ENCODE measurements around the gene AFF3. TPM values are rescaled to one million over a fixed set of nuclear protein-coding genes. Genes with fewer than 3 reads are reported as not detected.

The AFF3 gene
- total and polyA plus RNA-seq, 10 of the 15 experiments (the other 5 are each of a cell fraction or from before 2014, with no cell fraction given) = 0.26 to 5.5 (median 3.0) TPM

DNA sequence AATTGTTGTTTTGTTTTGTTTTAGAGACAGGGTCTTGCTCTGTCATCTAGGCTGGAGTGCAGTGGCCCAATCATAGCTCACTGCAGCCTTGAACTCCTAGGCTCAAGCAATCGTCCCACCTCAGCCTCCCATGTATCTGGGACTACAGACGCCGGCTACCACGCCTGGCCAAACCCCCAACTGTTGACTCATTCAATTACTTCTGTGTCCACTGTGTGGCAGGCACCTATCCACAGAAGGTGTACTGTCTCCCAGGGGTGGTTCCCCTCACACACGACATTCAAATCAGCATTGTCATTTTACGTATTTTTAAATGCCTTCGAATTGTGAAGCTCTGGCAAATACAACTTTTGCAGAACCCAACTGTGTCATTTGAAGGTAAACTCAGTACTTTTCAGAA is 464.6 kb downstream of the AFF3 start:
- Histone ChIP-seq H3K27ac (ENCODE audit: control insufficient read depth, insufficient read depth) (no peak overlapping the region), H3K4me1 (ENCODE audit: control insufficient read depth, insufficient read depth, low read length) (no peaks in the 10 kb centered on the region), H3K27me3 (replicated peaks in 1 of 2; ENCODE audit: control insufficient read depth in 2 of 2, insufficient read depth in 2 of 2, low read length in 1 of 2) (no peaks in the 10 kb centered on the region; a peak in 1 of 4 replicates), H3K9ac (ENCODE audit: control insufficient read depth, insufficient read depth, low read length) (no peak overlapping the region), H3K79me2 (ENCODE audit: control insufficient read depth, insufficient read depth, low read length) (no peaks in the 10 kb centered on the region), H2AFZ (ENCODE audit: control insufficient read depth, low read depth, low read length) (no peak overlapping the region), H3K36me3 (ENCODE audit: control insufficient read depth in 2 of 2, insufficient read depth in 2 of 2, low read length in 1 of 2) (no peaks in the 10 kb centered on the region), H4K20me1 (ENCODE audit: control insufficient read depth, insufficient read depth) (no peaks in the 10 kb centered on the region), H3K9me3 (replicated peaks; ENCODE audit: control insufficient read depth, insufficient read depth, low read length) (no peaks in the 10 kb centered on the region), H3K4me2 (ENCODE audit: control insufficient read depth, insufficient read depth) (no peak overlapping the region), H3K4me3 (no peak overlapping the region)
- no peak for FAIRE-seq
- ChIA-PET SMC1A (ENCODE audit: uncharacterized antibody, unreplicated experiment) (no interaction called here), RAD21 (ENCODE audit: unreplicated experiment) (no interaction called here), POLR2A (no interaction called here), CTCF (interaction anchor here (0.9 kb wide), 1 partner anchor 118 kb away, joined by 3 read pairs; no protein-coding TSS in a partner anchor)
- in situ Hi-C loops (cut with MboI) (no loop called here), intact Hi-C loops (cut with micrococcal nuclease; ENCODE audit: unreplicated experiment) (no loop called here)
- ATAC-seq = peak; percentile 46; the same call in 2 of the 3 replicates
- BruUV-seq (replicated peaks) = no TSS peak
- WGBS (ENCODE audit: insufficient coverage, insufficient replicate concordance, low lambda C conversion rate, missing lambda C conversion rate) = 2% methylated on average over 7 of the region's 7 CpGs
- DNase-seq (ENCODE audit: low read depth, low spot score) = no peak
- TF ChIP-seq, protein P1, sequence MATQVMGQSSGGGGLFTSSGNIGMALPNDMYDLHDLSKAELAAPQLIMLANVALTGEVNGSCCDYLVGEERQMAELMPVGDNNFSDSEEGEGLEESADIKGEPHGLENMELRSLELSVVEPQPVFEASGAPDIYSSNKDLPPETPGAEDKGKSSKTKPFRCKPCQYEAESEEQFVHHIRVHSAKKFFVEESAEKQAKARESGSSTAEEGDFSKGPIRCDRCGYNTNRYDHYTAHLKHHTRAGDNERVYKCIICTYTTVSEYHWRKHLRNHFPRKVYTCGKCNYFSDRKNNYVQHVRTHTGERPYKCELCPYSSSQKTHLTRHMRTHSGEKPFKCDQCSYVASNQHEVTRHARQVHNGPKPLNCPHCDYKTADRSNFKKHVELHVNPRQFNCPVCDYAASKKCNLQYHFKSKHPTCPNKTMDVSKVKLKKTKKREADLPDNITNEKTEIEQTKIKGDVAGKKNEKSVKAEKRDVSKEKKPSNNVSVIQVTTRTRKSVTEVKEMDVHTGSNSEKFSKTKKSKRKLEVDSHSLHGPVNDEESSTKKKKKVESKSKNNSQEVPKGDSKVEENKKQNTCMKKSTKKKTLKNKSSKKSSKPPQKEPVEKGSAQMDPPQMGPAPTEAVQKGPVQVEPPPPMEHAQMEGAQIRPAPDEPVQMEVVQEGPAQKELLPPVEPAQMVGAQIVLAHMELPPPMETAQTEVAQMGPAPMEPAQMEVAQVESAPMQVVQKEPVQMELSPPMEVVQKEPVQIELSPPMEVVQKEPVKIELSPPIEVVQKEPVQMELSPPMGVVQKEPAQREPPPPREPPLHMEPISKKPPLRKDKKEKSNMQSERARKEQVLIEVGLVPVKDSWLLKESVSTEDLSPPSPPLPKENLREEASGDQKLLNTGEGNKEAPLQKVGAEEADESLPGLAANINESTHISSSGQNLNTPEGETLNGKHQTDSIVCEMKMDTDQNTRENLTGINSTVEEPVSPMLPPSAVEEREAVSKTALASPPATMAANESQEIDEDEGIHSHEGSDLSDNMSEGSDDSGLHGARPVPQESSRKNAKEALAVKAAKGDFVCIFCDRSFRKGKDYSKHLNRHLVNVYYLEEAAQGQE (IDR thresholded peaks at IDR 0.05; ENCODE audit: low read depth, low read length) = no peak
- no peak; the same call in 1 of the 2 replicates for TF ChIP-seq JUNB (IDR thresholded peaks at IDR 0.05)
- no peak for TF ChIP-seq MXI1 (IDR thresholded peaks at IDR 0.05; ENCODE audit: low read depth, low read length)
- TF ChIP-seq, protein P2, sequence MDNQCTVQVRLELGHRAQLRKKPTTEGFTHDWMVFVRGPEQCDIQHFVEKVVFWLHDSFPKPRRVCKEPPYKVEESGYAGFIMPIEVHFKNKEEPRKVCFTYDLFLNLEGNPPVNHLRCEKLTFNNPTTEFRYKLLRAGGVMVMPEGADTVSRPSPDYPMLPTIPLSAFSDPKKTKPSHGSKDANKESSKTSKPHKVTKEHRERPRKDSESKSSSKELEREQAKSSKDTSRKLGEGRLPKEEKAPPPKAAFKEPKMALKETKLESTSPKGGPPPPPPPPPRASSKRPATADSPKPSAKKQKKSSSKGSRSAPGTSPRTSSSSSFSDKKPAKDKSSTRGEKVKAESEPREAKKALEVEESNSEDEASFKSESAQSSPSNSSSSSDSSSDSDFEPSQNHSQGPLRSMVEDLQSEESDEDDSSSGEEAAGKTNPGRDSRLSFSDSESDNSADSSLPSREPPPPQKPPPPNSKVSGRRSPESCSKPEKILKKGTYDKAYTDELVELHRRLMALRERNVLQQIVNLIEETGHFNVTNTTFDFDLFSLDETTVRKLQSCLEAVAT (IDR thresholded peaks at IDR 0.05) = no peak
- no peak for TF ChIP-seq ESRRA (IDR thresholded peaks at IDR 0.05; ENCODE audit: low read length)
- no peak for TF ChIP-seq FOXK2 (IDR thresholded peaks at IDR 0.05)
- TF ChIP-seq POLR2AphosphoS5 (IDR thresholded peaks at IDR 0.05; ENCODE audit: low read length) = no peak
- no peak for TF ChIP-seq SMAD5 (IDR thresholded peaks at IDR 0.05; ENCODE audit: low read depth)
- TF ChIP-seq, protein P3, sequence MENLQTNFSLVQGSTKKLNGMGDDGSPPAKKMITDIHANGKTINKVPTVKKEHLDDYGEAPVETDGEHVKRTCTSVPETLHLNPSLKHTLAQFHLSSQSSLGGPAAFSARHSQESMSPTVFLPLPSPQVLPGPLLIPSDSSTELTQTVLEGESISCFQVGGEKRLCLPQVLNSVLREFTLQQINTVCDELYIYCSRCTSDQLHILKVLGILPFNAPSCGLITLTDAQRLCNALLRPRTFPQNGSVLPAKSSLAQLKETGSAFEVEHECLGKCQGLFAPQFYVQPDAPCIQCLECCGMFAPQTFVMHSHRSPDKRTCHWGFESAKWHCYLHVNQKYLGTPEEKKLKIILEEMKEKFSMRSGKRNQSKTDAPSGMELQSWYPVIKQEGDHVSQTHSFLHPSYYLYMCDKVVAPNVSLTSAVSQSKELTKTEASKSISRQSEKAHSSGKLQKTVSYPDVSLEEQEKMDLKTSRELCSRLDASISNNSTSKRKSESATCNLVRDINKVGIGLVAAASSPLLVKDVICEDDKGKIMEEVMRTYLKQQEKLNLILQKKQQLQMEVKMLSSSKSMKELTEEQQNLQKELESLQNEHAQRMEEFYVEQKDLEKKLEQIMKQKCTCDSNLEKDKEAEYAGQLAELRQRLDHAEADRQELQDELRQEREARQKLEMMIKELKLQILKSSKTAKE (IDR thresholded peaks at IDR 0.05; ENCODE audit: low read depth, poor library complexity, severe bottlenecking) = no peak
- no peak for TF ChIP-seq IKZF1 (conservative IDR thresholded peaks at IDR 0.05)
- no peak for TF ChIP-seq CREM (IDR thresholded peaks at IDR 0.05; ENCODE audit: low read depth)
- no peak for TF ChIP-seq SMAD1 (IDR thresholded peaks at IDR 0.05; ENCODE audit: low read depth, partially characterized antibody)
- no peak for TF ChIP-seq BRCA1 (IDR thresholded peaks at IDR 0.05; ENCODE audit: low read depth, low read length)
- no peak for TF ChIP-seq RAD21 (IDR thresholded peaks at IDR 0.05; ENCODE audit: insufficient read depth, low read depth, low read length)
- TF ChIP-seq MYB (IDR thresholded peaks at IDR 0.05; ENCODE audit: borderline replicate concordance, low read depth, low read length) = no peak
- no peak for TF ChIP-seq SREBF1 (IDR thresholded peaks at IDR 0.05; ENCODE audit: low read length)
- TF ChIP-seq RBBP5 (conservative IDR thresholded peaks at IDR 0.05) = no peak

Data from GM12878 (cell line).